Neural cell (in vitro differentiated cells): ENCODE results near the gene SEC16A. TPM values are rescaled to one million over a fixed set of nuclear protein-coding genes. Genes with fewer than 3 reads are reported as not detected.

Experiments used
- H2AFZ ChIP-seq: fragments of 200-600, 300-800 bp; sonication (generic), shearing (Covaris generic); 2 replicates; pipeline ENCODE4 v1.6.0; 2014; ENCODE audit warnings: low read depth, mild to moderate bottlenecking, antibody characterized with exemption, low read length, moderate library complexity
- H3F3A ChIP-seq: fragments of 200-600 bp; shearing (Covaris generic); 2 replicates; pipeline ENCODE4 v1.6.1; 2016; ENCODE audit warnings: mild to moderate bottlenecking, moderate library complexity, mixed read lengths, antibody characterized with exemption, low read length; ENCODE audit not compliant: insufficient read depth, poor library complexity, severe bottlenecking
- H3K27ac ChIP-seq: fragments of 200-600, 300-800 bp; sonication (generic), shearing (Covaris generic); 2 replicates; pipeline ENCODE4 v1.5.1; 2014; ENCODE audit warnings: mild to moderate bottlenecking, low read length, moderate library complexity
- H3K27me3 ChIP-seq: fragments of 300-800, 200-600 bp; sonication (generic), shearing (Covaris generic); 2 replicates; pipeline ENCODE4 v1.6.0; 2014; ENCODE audit warnings: mild to moderate bottlenecking, low read depth, low read length, moderate library complexity; ENCODE audit not compliant: insufficient read depth
- H3K36me3 ChIP-seq: fragments of 300-800, 200-600 bp; sonication (generic), shearing (Covaris generic); 2 replicates; pipeline ENCODE4 v1.5.1; 2014; ENCODE audit warnings: mild to moderate bottlenecking, antibody characterized with exemption, low read length, moderate library complexity; ENCODE audit not compliant: insufficient read depth
- H3K4me2 ChIP-seq: fragments of 300-800, 200-600 bp; sonication (generic), shearing (Covaris generic); 2 replicates; pipeline ENCODE4 v1.6.0; 2014; ENCODE audit warnings: mild to moderate bottlenecking, low read length
- H3K4me3 ChIP-seq: fragments of 300-800, 200-600 bp; sonication (generic), shearing (Covaris generic); 2 replicates; pipeline ENCODE4 v1.5.1; 2014; ENCODE audit warnings: mild to moderate bottlenecking, low read length, moderate library complexity
- H3K79me2 ChIP-seq: fragments of 200-600 bp; shearing (Covaris generic); replicated peaks from 2 replicates; pipeline ENCODE4 v1.6.0; 2014; ENCODE audit warnings: mild to moderate bottlenecking, low read length, moderate library complexity; ENCODE audit not compliant: insufficient read depth
- H3K9ac ChIP-seq: fragments of 300-800, 200-600 bp; sonication (generic), shearing (Covaris generic); 2 replicates; pipeline ENCODE4 v1.6.1; 2016; ENCODE audit warnings: mild to moderate bottlenecking, low read length, mixed read lengths
- H3K9me2 ChIP-seq: fragments of 200-600 bp; shearing (Covaris generic); 2 replicates; pipeline ENCODE4 v1.6.1; 2016; ENCODE audit warnings: mild to moderate bottlenecking, low read length, mixed read lengths; ENCODE audit not compliant: insufficient read depth
- H3K9me3 ChIP-seq: fragments of 200-600, 300-800 bp; sonication (generic), shearing (Covaris generic); 2 replicates; pipeline ENCODE4 v1.6.1; 2016; ENCODE audit warnings: mild to moderate bottlenecking, mixed run types, low read length, moderate library complexity, mixed read lengths
- H4K20me1 ChIP-seq: fragments of 200-600 bp; shearing (Covaris generic); 2 replicates; pipeline ENCODE4 v1.6.1; 2016; ENCODE audit warnings: mild to moderate bottlenecking, mixed run types; ENCODE audit not compliant: insufficient read depth
- EP300 ChIP-seq: fragments of 450-650 bp; conservative IDR thresholded peaks from 2 replicates; pipeline ENCODE4 v1.6.1; 2014; ENCODE audit warnings: antibody characterized with exemption, mild to moderate bottlenecking, moderate library complexity; ENCODE audit not compliant: poor library complexity, severe bottlenecking
- EZH2 ChIP-seq: fragments of 200-600, 300-800 bp; shearing (Covaris generic), sonication (generic); IDR thresholded peaks from 2 replicates; pipeline ENCODE4 v1.6.1; 2014; ENCODE audit warnings: antibody characterized with exemption, low read length, borderline replicate concordance, mild to moderate bottlenecking; ENCODE audit not compliant: insufficient read depth, poor library complexity, severe bottlenecking
- MXI1 ChIP-seq: fragments of 450-650 bp; conservative IDR thresholded peaks from 2 replicates; pipeline ENCODE4 v1.6.1; 2014; ENCODE audit warnings: antibody characterized with exemption, mild to moderate bottlenecking; ENCODE audit not compliant: poor library complexity, severe bottlenecking
- POLR2AphosphoS5 ChIP-seq: IDR thresholded peaks from 2 replicates; pipeline ENCODE4 v1.6.1; 2012
- RAD21 ChIP-seq: fragments of 450-650 bp; conservative IDR thresholded peaks from 2 replicates; pipeline ENCODE4 v1.6.1; 2014; ENCODE audit warnings: antibody characterized with exemption, mild to moderate bottlenecking, moderate library complexity
- SMC3 ChIP-seq: fragments of 450-650 bp; conservative IDR thresholded peaks from 2 replicates; pipeline ENCODE4 v1.6.1; 2014; ENCODE audit warnings: antibody characterized with exemption, mild to moderate bottlenecking, moderate library complexity; ENCODE audit not compliant: poor library complexity
- TAF1 ChIP-seq: IDR thresholded peaks from 2 replicates; pipeline ENCODE4 v1.6.1; 2012; ENCODE audit warnings: low read depth
- polyA plus RNA-seq: library from polyadenylated mRNA; depleted of rRNA; stranded (reverse); fragments of >200 nt; gene quantifications from 2 replicates; pipeline ENCODE4 v1.2.3, GENCODE V29; 2014
- TF ChIP-seq, protein P1 (sequence below): fragments of 450-650 bp; IDR thresholded peaks from 2 replicates; pipeline ENCODE4 v1.5.1; 2014; ENCODE audit warnings: antibody characterized with exemption, mild to moderate bottlenecking, moderate library complexity; ENCODE audit not compliant: poor library complexity, severe bottlenecking
- TF ChIP-seq, protein P2 (sequence below): IDR thresholded peaks from 2 replicates; pipeline ENCODE4 v1.6.1; 2012; ENCODE audit warnings: borderline replicate concordance

SEC16A gene
- polyA plus RNA-seq, 1 donor from 2014 or later, result 15.4 TPM

DNA sequence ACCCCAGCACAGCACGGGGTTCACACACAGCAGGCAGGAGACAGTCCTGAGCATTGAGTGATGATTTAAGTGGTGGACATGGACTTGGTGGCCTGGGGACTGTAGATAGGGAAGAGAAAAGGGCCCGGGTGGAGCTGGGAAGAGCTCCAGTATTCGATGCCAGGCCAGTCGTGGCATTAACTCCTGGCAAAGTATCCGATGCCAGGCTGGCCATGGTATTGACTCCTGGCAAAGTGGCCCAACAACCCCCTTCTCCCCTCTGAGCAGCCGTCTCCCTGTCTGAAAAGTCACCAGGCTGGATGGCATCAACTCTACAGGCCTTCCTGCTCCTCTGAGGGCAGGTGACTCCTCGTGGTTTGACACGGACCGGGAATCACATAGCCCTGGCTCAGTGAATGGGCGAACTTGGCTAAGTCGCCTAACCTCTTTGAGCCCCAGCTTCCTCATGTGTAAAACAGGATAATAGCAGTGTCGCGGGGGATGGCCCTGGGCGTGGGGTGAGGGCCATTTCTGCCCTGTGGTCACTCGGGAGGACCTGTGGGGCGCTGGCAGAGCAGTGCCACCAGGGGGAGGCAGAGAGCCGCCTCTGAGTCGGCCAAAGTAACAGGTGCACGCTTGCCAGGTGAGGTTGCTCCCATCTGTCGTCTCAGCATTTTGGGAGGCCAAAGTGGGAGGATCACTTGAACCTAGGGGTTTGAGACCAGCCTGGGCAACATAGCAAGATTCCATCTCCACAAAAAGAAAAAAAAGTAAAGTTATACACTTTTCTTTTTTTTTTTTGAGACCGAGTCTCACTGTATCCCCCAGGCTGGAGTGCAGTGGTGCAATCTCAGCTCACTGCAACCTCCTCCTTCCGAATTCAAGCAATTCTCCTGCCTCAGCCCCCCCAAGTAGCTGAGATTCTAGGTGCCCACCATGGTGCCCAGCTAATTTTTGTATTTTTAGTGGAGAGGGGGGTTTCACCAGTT lies 5.7 kb upstream of the SEC16A start:
- H3K9me3 ChIP-seq, result no peaks in the 10 kb centered on the region
- TF ChIP-seq, protein P1, sequence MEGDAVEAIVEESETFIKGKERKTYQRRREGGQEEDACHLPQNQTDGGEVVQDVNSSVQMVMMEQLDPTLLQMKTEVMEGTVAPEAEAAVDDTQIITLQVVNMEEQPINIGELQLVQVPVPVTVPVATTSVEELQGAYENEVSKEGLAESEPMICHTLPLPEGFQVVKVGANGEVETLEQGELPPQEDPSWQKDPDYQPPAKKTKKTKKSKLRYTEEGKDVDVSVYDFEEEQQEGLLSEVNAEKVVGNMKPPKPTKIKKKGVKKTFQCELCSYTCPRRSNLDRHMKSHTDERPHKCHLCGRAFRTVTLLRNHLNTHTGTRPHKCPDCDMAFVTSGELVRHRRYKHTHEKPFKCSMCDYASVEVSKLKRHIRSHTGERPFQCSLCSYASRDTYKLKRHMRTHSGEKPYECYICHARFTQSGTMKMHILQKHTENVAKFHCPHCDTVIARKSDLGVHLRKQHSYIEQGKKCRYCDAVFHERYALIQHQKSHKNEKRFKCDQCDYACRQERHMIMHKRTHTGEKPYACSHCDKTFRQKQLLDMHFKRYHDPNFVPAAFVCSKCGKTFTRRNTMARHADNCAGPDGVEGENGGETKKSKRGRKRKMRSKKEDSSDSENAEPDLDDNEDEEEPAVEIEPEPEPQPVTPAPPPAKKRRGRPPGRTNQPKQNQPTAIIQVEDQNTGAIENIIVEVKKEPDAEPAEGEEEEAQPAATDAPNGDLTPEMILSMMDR, result peak; percentile 97
- TF ChIP-seq SMC3 (peak; percentile 99), MXI1 (peak; percentile 19), RAD21 (peak; percentile 96)
- TF ChIP-seq, protein P2, sequence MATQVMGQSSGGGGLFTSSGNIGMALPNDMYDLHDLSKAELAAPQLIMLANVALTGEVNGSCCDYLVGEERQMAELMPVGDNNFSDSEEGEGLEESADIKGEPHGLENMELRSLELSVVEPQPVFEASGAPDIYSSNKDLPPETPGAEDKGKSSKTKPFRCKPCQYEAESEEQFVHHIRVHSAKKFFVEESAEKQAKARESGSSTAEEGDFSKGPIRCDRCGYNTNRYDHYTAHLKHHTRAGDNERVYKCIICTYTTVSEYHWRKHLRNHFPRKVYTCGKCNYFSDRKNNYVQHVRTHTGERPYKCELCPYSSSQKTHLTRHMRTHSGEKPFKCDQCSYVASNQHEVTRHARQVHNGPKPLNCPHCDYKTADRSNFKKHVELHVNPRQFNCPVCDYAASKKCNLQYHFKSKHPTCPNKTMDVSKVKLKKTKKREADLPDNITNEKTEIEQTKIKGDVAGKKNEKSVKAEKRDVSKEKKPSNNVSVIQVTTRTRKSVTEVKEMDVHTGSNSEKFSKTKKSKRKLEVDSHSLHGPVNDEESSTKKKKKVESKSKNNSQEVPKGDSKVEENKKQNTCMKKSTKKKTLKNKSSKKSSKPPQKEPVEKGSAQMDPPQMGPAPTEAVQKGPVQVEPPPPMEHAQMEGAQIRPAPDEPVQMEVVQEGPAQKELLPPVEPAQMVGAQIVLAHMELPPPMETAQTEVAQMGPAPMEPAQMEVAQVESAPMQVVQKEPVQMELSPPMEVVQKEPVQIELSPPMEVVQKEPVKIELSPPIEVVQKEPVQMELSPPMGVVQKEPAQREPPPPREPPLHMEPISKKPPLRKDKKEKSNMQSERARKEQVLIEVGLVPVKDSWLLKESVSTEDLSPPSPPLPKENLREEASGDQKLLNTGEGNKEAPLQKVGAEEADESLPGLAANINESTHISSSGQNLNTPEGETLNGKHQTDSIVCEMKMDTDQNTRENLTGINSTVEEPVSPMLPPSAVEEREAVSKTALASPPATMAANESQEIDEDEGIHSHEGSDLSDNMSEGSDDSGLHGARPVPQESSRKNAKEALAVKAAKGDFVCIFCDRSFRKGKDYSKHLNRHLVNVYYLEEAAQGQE, result no peak
- no peaks in the 10 kb centered on the region for H3K79me2 ChIP-seq
- H3K9me2 ChIP-seq, result no peaks in the 10 kb centered on the region
- no peaks in the 10 kb centered on the region for H3K36me3 ChIP-seq
- H3K9ac ChIP-seq, result no peak overlapping the region
- no peak overlapping the region for H3K4me2 ChIP-seq
- no peaks in the 10 kb centered on the region for H3F3A ChIP-seq
- H2AFZ ChIP-seq, result no peak overlapping the region
- no peaks in the 10 kb centered on the region for H4K20me1 ChIP-seq
- H3K4me3 ChIP-seq, result no peak overlapping the region
- no peaks in the 10 kb centered on the region for H3K27me3 ChIP-seq
- H3K27ac ChIP-seq, result no peak overlapping the region

DNA sequence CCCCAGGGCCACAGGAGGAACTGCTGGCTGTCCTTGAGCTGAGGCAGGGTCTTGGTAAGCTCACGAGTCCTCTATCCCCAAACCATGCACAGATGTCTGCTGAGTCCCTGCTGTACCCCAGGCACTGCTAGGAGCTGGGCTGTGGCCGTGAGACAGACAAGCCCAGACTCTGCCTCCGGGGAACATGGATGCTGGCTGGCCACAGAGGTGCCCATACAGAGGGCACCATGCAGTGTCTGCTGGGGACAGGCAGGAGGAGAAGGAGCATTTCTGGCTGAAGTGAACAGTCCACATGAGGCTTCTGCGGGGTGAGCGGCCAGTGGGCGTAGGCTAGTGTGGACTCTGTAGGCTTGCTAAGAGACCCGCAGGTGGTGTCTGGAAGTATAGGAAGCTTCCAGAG lies 4.8 kb upstream of the SEC16A start:
- Histone ChIP-seq H2AFZ (no peak overlapping the region), H3K4me3 (no peak overlapping the region), H3K36me3 (no peaks in the 10 kb centered on the region), H3F3A (no peaks in the 10 kb centered on the region), H3K9me2 (no peaks in the 10 kb centered on the region), H3K9ac (no peak overlapping the region), H3K27ac (no peak overlapping the region), H3K4me2 (no peak overlapping the region), H3K79me2 (no peaks in the 10 kb centered on the region), H3K27me3 (no peaks in the 10 kb centered on the region), H3K9me3 (no peaks in the 10 kb centered on the region), H4K20me1 (no peaks in the 10 kb centered on the region)
- TF ChIP-seq POLR2AphosphoS5, result no peak
- no peak for TF ChIP-seq RAD21
- TF ChIP-seq, protein P1, result no peak
- TF ChIP-seq, protein P2, result no peak
- no peak for TF ChIP-seq EP300
- TF ChIP-seq EZH2, result no peak
- TF ChIP-seq MXI1, result no peak
- TF ChIP-seq SMC3, result no peak
- no peak for TF ChIP-seq TAF1
